OCI-LY7 (cell line): Measurements from ENCODE around the gene RHOXF1. TPM values are rescaled to one million over a fixed set of nuclear protein-coding genes. Genes with fewer than 3 reads are reported as not detected.

Source experiments
- total RNA-seq, 2 experiments: library from RNA; depleted of rRNA in 1 of 2; stranded (reverse); fragments of >200 nt in 1 of 2; shearing (Covaris generic) in 1 of 2; gene quantifications; 2 replicates each; pipeline ENCODE4 v1.2.3, GENCODE V29; 2014 to 2022

RHOXF1 gene
- total RNA-seq, 2 experiments from 2014 or later = 1.5 TPM; not detected in 1

Other genes with a start within 250 kb of the RHOXF1 start
- 32.8 and 37.4 TPM in 2 replicates for gene RNF113A, start 244.2 kb downstream of the RHOXF1 start, total RNA-seq (2014; rRNA removed; shearing (Covaris generic))
- 25.2 and 26.4 TPM in 2 replicates for gene RNF113A, start 244.2 kb downstream of the RHOXF1 start, total RNA-seq (2022)
- gene NDUFA1, start 244.1 kb downstream of the RHOXF1 start, total RNA-seq (2014; rRNA removed; shearing (Covaris generic)) = 61.3 and 82.1 TPM in 2 replicates
- 66.7 and 86.3 TPM in 2 replicates for gene NDUFA1, start 244.1 kb downstream of the RHOXF1 start, total RNA-seq (2022)
- gene AKAP14, start 220.0 kb downstream of the RHOXF1 start, total RNA-seq (2014; rRNA removed; shearing (Covaris generic)) = not detected in 2 replicates
- gene AKAP14, start 220.0 kb downstream of the RHOXF1 start, total RNA-seq (2022) = not detected in 2 replicates
- 5.2 and 6.9 TPM in 2 replicates for gene NKAP, start 172.2 kb downstream of the RHOXF1 start, total RNA-seq (2014; rRNA removed; shearing (Covaris generic))
- gene NKAP, start 172.2 kb downstream of the RHOXF1 start, total RNA-seq (2022) = 11.9 and 14.8 TPM in 2 replicates
- not detected in 2 replicates for gene RHOXF2B, start 38.2 kb downstream of the RHOXF1 start, total RNA-seq (2014; rRNA removed; shearing (Covaris generic))
- gene RHOXF2B, start 38.2 kb downstream of the RHOXF1 start, total RNA-seq (2022) = not detected in 2 replicates
- gene RHOXF2, start 42.7 kb upstream of the RHOXF1 start, total RNA-seq (2014; rRNA removed; shearing (Covaris generic)) = not detected in 2 replicates
- gene RHOXF2, start 42.7 kb upstream of the RHOXF1 start, total RNA-seq (2022) = not detected in 2 replicates
- 16.7 TPM in 2 replicates for gene ZBTB33, start 134.9 kb upstream of the RHOXF1 start, total RNA-seq (2014; rRNA removed; shearing (Covaris generic))
- gene ZBTB33, start 134.9 kb upstream of the RHOXF1 start, total RNA-seq (2022) = 17.7 and 19.3 TPM in 2 replicates
- gene TMEM255A, start 195.5 kb upstream of the RHOXF1 start, total RNA-seq (2014; rRNA removed; shearing (Covaris generic)) = not detected in 2 replicates
- gene TMEM255A, start 195.5 kb upstream of the RHOXF1 start, total RNA-seq (2022) = not detected in 2 replicates
- not detected in 2 replicates for gene ATP1B4, start 246.2 kb upstream of the RHOXF1 start, total RNA-seq (2014; rRNA removed; shearing (Covaris generic))
- not detected in 2 replicates for gene ATP1B4, start 246.2 kb upstream of the RHOXF1 start, total RNA-seq (2022)